Hematopoietic multipotent progenitor cell (in vitro differentiated cells): Measurements from ENCODE around the gene SAT2. TPM values are rescaled to one million over a fixed set of nuclear protein-coding genes. Genes with fewer than 3 reads are reported as not detected.
"Not testable (repeated sequence)": the region's sequence is repeated elsewhere in the genome, so short reads cannot be mapped to it uniquely, and the experiment has no call there.

ENCODE experiments used
- DNase-seq, 3 donors: peaks; one replicate each; pipeline ENCODE4 v3.0.0-alpha.2; 2011 to 2015; ENCODE audit warnings: low read depth in 2 of 3, low spot score in 2 of 3
- total RNA-seq: library from RNA; depleted of rRNA; stranded (reverse); fragments of >200 nt; gene quantifications from one replicate; pipeline ENCODE4 v1.2.3, GENCODE V29; 2012

Gene SAT2
- total RNA-seq, 1 donor, result 14.0 TPM

DNA sequence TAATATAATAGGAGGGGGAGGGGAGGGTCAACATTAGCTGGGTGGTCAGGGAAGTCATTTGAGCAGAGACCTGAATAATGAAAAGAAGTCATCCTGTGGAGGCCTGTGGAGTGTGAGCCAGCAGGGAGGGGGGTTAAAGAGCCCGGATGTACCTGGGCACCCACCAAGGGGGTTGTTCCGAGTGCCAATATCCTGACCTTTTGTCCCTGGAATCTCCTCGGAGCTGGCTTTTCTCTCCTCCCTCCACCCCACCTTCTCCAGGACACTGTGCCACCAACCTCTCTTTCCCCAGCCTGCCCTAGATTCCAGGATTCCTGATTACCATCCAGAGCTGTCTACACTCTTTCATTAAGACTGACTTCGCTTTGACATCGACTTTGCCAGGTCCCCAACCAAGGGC is 8.5 kb upstream of the SAT2 start:
- DNase-seq, result no peak

GRCh38 chr17:7634384-7634783 is 6.8 kb upstream of the SAT2 start:
- peak in 1 of 3 donors; percentile 32 for DNase-seq

DNA sequence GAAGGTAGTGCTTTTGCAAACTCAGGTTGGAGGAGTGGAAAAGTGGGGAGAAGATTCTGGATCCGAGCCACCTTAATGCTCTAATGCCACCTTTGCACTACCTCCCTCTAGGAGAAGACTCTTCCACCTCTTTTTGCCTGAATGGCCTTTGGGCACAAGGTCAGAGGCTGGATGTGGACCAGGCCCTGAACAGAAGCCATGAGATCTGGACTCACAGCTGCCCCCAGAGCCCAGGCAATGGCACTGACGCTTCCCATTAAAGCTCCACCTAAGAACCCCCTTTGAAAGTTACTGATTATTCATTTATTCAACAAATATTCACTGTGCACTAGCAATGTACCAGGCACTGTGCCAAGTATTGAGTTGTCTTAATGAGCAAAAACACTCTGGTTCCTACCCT is 5.5 kb upstream of the SAT2 start:
- no peak for DNase-seq

DNA sequence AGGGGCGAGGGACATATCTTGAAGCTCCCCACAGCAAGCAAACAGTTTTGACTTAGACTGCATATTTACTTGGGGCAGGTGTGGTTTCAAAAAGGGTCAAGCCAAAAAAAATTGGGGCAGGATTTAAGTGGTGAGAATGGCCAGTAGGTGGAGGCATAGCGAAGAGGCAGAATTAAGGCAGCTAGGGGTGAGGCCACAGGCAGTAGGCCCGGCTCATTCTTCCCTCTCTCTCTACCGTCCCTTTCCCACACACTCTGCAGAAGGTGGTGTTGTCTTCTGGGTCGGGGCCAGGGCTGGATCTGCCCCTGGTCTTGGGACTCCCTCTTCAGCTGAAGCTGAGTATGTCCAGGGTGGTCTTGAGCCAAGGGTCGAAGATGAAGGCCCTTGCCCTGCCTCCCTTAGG is 4.9 kb upstream of the SAT2 start:
- peak in 2 of 3 donors; percentile 57 to 76 for DNase-seq

DNA sequence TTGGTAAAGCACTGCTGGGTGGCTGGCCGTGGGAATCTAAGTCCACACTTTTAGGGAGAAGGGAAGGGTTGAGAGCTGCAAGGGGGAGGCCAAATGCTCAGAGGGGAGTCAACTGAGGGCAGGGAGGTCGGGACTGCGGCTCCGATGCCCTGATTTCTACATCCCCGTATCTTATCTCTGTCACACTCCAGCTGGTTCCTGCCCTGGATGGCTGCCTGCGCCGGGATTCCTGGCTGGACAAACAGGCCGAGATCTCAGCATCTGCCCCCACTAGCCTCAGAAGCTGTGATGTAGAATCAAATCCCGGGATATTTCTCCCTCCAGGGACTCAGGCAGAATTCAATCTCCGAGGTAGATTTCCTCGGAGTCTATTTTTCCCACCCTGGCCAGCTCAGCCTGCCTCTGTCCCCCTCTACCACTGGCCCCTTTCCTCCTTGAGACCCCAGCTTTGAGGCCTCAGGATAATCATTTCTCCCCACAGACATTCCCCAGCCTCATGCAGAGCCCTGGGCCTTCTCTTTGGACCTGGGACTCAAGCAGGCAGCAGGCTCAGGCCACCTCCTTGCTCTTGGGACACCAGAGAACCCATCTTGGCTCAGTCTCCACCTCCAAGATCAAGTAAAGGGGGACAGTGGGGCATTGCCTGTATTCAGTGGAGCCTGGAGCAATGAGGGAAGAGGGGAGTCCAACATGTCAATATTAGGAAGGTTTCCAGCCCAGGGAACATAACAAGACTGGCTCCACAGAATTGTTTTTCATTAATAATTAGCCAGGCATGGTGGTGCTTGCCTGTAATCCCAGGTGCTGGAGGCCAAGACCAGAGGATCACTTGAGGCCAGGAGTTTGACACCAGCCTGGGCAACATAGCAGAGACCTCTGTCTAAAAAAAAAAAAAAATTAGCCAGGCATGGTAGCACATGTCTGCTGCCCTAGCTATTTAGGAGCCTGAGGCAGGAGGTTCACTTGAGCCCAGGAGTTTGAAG is 4.1 kb upstream of the SAT2 start:
- DNase-seq, result no peak

DNA sequence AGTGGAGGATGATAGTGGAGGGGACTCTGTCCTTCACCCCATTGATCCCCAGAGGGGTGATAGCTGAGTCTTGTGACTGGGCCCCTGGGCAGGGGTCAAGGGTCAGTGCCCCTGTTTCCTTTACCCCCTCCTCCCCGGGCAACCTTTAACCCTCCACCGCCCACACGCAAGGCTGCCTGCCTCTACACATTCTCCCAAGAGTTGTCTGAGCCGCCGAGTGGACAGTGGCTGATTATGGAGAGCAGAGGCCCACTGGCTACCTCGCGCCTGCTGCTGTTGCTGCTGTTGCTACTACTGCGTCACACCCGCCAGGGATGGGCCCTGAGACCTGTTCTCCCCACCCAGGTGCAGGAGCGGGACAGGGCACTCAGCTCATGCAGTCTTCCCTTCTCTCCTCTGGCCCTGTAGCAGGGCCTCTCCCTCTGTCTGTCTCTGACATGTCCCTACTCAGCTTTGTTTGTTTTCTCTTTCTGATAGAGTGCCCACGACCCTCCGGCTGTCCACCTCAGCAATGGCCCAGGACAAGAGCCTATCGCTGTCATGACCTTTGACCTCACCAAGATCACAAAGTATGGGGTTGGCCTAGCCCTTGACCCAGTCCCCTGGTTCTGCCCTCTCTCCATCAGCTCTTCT is 2.4 kb upstream of the SAT2 start, which contains the start of gene SHBG:
TSS of gene SHBG (plus strand) at position 197 of the 633 bp plus-strand sequence. CDS start at position 235, 38 bp downstream.
- DNase-seq, result no peak

DNA sequence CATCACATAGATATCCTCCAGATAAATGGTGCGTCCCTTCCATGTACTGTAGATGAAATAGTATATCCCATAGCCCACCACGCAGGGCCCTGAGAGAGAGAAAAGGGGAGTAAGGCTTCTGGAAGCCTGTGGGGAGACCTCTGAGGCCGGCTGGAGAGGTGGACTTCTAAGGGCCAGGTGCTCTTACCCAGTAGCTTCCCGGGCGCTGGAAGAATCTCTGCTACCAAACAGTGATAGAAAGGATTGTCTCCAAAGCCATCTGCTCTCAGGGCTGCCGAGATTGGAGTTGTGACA is 718 bp downstream of the SAT2 start:
- no peak for DNase-seq

GRCh38 chr17:7626307-7626706 is 1.3 kb downstream of the SAT2 start:
- DNase-seq, result no peak

DNA sequence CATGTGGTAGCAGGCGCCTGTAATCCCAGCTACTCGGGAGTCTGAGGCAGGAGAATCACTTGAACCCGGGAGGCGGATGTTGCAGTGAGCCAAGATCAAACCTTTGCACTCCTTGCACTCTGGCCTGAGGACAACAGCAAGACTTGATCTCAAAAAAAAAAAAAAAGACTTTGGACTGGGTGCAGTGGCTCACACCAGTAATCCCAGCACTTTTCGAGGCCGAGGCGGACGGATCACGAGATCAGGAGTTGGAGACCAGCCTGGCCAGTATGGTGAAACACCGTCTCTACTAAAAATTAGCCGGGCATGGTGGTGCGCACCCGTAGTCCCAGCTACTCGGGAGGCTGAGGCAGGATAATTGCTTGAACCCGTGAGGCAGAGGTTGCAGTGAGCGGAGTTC is 1.9 kb downstream of the SAT2 start:
- not testable (repeated sequence) for DNase-seq

GRCh38 chr17:7623661-7624060 is 4.0 kb downstream of the SAT2 start:
- no peak for DNase-seq

DNA sequence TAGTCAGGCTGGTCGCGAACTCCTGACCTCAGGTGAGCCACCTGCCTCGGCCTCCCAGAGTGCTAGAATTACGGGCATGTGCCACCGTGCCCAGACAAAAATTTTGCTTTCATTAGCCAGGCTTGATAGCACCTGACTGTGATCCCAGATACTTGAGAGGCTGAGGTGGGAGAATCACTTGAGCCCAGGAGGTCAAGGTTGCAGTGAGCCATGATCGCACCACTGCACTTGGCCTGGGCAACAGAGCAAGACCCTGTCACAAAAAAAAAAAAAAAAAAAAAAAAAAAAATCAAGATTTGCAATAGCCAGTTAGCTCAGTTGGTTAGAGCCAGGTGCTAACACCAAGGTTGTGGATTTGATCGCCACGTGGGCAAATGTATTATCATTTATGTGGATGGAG is 6.8 kb downstream of the SAT2 start:
- DNase-seq, result no peak

DNA sequence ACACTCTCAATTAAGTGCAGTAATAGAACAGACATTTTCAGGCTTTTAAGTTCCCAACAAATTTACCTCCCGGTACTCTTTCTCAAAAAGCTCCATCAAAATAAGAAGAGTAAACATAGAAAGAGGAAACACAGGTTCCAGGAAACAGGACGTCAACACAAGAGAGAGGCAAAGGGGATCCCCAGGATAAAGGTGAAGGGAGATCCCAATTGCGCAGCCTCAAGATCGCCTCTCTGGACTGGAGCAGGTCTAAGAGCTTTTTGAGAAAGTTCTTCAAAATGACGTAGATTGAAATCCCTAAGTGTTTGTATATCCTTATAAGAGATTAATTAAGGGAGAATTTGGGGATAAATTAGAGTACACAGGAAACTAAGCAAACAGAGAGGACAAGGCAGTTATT is 9.0 kb downstream of the SAT2 start:
- DNase-seq, result no peak

DNA sequence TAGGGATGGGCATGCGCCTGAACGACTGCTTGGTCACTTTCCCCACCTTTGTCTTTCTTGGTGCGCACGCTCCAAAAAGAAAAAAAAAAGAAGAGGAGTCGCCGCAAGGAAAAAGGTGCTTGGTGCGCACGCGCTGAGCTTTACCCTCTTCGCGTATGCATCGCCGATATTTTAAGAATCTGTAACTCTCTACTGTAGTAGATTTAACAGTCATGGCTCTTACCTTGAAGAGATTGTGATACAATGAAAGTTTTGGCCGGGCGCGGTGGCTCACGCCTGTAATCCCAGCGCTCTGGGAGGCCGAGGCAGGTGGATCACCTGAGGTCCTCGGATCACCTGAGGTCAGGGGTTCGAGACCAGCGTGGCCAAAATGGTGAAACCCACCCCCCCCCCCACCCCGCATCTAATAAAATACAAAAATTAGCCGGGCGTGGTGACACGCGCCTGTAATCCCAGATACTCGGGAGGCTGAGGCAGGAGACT is 12.3 kb downstream of the SAT2 start:
- DNase-seq, result no peak

- peak; percentile 98 to 100 (median 100) for DNase-seq
Observed at GRCh38 chr17:7614425-7615264, 13.0 kb downstream of the SAT2 start, which contains the start of gene FXR2. FXR2 (minus strand) TSS chr17:7614897; CDS start chr17:7614532, 365 bp downstream.

GRCh38 chr17:7613769-7614424 is 13.7 kb downstream of the SAT2 start:
- DNase-seq, result no peak

GRCh38 chr17:7612294-7612640 is 15.4 kb downstream of the SAT2 start:
- DNase-seq, result no peak

DNA sequence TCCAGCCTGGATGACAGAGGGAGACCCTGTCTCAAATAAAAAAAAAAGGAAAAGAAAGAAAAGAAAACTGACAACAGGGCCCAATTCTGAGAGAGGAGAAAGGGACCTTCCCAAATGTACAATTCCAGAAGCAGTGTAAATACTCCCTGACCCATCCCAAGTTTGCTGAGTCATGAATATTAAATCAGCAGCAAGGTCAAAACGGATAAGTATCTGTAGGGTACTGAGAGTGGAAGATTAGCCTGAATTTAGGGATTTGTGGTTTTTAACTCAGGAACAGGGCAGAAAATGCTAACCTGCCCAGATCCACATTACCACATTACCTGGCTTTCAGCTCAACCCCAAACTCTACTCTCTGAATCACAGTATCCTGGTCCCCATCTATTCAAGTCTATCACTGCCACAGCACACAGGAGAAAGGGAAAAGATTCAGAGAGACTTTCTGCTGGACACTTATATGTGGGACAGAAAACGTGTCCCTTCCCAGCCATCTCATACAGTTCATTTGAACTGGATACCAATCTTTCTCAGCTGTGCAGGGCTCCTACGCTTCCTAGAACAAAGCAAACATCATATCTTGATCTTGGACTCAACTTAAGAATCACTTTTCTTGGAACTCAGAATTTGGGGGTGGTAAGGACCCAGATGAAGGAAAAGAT is 15.9 kb downstream of the SAT2 start:
- no peak for DNase-seq

- no peak for DNase-seq
Observed at GRCh38 chr17:7610641-7611040, 17.0 kb downstream of the SAT2 start.

DNA sequence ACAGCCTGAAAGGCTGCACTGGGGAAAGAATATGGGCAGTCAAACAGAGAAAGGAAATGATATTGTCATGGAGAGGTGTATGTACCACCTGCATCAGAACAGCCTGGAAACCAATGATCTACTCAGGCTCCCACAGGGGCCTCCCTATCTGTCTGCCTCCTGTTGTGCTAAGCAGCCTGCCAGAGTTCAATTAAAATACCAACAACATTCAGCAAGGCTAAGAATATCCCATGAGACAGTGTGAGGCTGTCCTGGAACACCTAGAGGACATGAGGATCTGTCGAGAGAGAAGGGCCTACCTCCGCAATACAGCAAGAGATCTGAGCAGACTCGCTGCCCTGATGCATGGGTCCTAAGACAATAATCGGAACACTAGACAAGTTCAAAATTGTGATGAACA is 21.3 kb downstream of the SAT2 start:
- no peak for DNase-seq

- not testable (repeated sequence) for DNase-seq
Observed at GRCh38 chr17:7597561-7597960, 30.1 kb downstream of the SAT2 start.
